Gastrocnemius medialis (tissue), 4 donors: ENCODE data around the gene SCGB3A2.

Source experiments
- POLR2A ChIP-seq, 2 donors: fragments of 450-650 bp; IDR thresholded peaks; one replicate each; pipeline ENCODE4 v1.6.1; 2017; ENCODE audit warnings: antibody characterized with exemption in 2 of 2, mild to moderate bottlenecking in 2 of 2, moderate library complexity in 2 of 2
- TF ChIP-seq, protein P1 (sequence below), 5 experiments: fragments of 450-650 bp in 3 of 5; fragments of 200-600 bp in 2 of 5; sonication (generic) in 2 of 5; IDR thresholded peaks in 4 of 5; conservative IDR thresholded peaks in 1 of 5; 1 replicate in 4 of 5; 2 replicates in 1 of 5; pipeline ENCODE4 v1.5.1; 2016 to 2019; ENCODE audit warnings: antibody characterized with exemption in 5 of 5, mild to moderate bottlenecking in 3 of 5, moderate library complexity in 3 of 5

GRCh38 chr5:147920420-147921030 lies 42.0 kb downstream of the SCGB3A2 start:
- TF ChIP-seq, protein P1, sequence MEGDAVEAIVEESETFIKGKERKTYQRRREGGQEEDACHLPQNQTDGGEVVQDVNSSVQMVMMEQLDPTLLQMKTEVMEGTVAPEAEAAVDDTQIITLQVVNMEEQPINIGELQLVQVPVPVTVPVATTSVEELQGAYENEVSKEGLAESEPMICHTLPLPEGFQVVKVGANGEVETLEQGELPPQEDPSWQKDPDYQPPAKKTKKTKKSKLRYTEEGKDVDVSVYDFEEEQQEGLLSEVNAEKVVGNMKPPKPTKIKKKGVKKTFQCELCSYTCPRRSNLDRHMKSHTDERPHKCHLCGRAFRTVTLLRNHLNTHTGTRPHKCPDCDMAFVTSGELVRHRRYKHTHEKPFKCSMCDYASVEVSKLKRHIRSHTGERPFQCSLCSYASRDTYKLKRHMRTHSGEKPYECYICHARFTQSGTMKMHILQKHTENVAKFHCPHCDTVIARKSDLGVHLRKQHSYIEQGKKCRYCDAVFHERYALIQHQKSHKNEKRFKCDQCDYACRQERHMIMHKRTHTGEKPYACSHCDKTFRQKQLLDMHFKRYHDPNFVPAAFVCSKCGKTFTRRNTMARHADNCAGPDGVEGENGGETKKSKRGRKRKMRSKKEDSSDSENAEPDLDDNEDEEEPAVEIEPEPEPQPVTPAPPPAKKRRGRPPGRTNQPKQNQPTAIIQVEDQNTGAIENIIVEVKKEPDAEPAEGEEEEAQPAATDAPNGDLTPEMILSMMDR (IDR thresholded peaks at IDR 0.05 in 4 of 5, conservative IDR thresholded peaks at IDR 0.05 in 1 of 5) = no peak
- no peak for TF ChIP-seq POLR2A (IDR thresholded peaks at IDR 0.05)
